ENCODE measurements around the gene NPAS3. TPM values are rescaled to one million over a fixed set of nuclear protein-coding genes. Genes with fewer than 3 reads are reported as not detected.

NPAS3 gene
- total and polyA plus RNA-seq, 2 of the 8 experiments (the other 6 are each of a cell fraction or from before 2014, with no cell fraction given), result 0.11 to 0.60 TPM

DNA sequence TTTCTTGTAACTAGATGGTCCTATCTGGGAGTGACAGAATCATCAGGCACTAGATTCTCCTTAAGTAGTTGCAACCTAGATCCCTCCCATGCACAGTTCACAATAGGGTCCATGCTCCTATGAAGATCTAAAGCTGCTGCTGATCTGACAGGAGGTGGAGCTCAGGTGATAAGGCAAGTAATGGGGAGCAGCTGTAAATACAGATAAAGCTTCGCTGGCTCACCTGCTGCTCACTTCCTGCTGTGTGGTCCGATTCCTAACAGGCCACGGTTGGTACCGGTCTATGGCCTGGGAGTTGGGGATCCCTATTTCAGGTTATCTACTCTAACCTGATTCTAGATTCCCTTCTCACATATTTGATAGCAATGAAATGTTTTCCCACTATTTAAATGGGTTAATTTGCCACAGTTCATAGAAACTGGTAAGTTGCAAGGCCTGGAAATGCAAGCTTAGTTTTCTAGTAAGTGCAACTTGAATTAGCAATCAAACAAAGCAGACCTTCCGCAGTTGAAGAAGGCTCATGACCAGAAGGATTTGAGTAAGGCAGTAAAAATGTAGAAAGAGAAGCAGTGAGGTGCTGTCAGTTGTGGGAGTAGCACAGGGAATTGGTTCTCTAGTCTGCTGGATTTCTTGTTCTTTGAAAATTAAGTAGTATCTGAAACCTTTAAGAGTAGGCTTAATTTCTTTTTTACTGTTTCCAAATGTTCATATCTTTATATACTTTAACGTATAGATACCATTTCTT lies 679.9 kb downstream of the NPAS3 start (continued):
- TF ChIP-seq KDM4A (IDR thresholded peaks at IDR 0.05; ENCODE audit: low read depth, low read length, severe bottlenecking) (no peak), SIN3A (conservative IDR thresholded peaks at IDR 0.05 in 1 of 2, IDR thresholded peaks at IDR 0.05 in 1 of 2; ENCODE audit: low read depth in 1 of 2, low read length in 2 of 2) (no peak), NANOG (IDR thresholded peaks at IDR 0.05; ENCODE audit: insufficient read depth, low read depth, low read length, poor library complexity, severe bottlenecking) (no peak), RBBP5 (IDR thresholded peaks at IDR 0.05; ENCODE audit: borderline replicate concordance, low read depth, low read length) (no peak)

All from H1 (cell line).